Measurements from ENCODE around the gene XNDC1N. TPM values are rescaled to one million over a fixed set of nuclear protein-coding genes. Genes with fewer than 3 reads are reported as not detected.
A peak's percentile ranks its signal among the peaks of the same experiment; 100 is the strongest.

XNDC1N gene
- total and polyA plus RNA-seq, 9 of the 15 experiments (the other 6 are each of a cell fraction or from before 2014, with no cell fraction given): 6.8 to 11.4 (median 9.7) TPM

DNA sequence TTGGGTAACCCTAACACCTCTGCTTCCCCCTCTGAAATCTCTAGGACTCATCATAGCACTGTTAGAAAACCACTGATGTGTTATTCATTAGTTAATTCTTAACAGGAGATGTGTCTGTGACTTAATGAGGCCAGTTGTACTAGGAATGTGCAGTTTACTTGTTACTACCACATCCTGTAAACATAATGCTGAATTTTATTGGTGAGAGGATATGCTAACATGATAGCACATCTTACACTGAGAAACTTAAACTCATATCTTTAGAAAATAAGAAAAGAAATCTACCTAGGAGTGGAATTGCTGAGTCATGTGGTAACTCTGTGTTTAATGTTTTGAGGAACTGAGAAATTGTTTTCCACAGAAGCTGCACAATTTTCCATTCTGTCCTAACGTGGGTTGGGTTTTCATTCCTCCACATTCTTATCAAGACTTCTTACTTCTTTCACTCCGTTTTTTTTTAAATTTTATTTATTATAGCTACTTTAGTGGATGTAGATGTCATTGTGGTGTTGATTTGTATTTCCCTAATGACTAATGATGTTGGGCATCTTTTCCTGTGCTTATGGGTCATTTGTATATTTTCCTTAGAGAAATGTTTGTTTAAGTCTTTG is 34.1 kb upstream of the XNDC1N start (continued):
- TF ChIP-seq, protein P1, sequence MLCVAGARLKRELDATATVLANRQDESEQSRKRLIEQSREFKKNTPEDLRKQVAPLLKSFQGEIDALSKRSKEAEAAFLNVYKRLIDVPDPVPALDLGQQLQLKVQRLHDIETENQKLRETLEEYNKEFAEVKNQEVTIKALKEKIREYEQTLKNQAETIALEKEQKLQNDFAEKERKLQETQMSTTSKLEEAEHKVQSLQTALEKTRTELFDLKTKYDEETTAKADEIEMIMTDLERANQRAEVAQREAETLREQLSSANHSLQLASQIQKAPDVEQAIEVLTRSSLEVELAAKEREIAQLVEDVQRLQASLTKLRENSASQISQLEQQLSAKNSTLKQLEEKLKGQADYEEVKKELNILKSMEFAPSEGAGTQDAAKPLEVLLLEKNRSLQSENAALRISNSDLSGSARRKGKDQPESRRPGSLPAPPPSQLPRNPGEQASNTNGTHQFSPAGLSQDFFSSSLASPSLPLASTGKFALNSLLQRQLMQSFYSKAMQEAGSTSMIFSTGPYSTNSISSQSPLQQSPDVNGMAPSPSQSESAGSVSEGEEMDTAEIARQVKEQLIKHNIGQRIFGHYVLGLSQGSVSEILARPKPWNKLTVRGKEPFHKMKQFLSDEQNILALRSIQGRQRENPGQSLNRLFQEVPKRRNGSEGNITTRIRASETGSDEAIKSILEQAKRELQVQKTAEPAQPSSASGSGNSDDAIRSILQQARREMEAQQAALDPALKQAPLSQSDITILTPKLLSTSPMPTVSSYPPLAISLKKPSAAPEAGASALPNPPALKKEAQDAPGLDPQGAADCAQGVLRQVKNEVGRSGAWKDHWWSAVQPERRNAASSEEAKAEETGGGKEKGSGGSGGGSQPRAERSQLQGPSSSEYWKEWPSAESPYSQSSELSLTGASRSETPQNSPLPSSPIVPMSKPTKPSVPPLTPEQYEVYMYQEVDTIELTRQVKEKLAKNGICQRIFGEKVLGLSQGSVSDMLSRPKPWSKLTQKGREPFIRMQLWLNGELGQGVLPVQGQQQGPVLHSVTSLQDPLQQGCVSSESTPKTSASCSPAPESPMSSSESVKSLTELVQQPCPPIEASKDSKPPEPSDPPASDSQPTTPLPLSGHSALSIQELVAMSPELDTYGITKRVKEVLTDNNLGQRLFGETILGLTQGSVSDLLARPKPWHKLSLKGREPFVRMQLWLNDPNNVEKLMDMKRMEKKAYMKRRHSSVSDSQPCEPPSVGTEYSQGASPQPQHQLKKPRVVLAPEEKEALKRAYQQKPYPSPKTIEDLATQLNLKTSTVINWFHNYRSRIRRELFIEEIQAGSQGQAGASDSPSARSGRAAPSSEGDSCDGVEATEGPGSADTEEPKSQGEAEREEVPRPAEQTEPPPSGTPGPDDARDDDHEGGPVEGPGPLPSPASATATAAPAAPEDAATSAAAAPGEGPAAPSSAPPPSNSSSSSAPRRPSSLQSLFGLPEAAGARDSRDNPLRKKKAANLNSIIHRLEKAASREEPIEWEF (CRISPR knock-in tag; IDR thresholded peaks at IDR 0.05): no peak
- TF ChIP-seq JUND (IDR thresholded peaks at IDR 0.05; ENCODE audit: borderline replicate concordance, low read depth, low read length) (no peak), JUND (tag; IDR thresholded peaks at IDR 0.05; ENCODE audit: borderline replicate concordance, low read depth, low read length) (peak; percentile 57; the same call in 1 of the 3 replicates), CEBPG (CRISPR knock-in tag; IDR thresholded peaks at IDR 0.05) (no peak), CEBPG (tag; conservative IDR thresholded peaks at IDR 0.05 in 1 of 2, IDR thresholded peaks at IDR 0.05 in 1 of 2) (no peak), ARID1B (IDR thresholded peaks at IDR 0.05) (peak; percentile 32; the same call in 1 of the 2 replicates), ZNF146 (CRISPR knock-in tag; IDR thresholded peaks at IDR 0.05; ENCODE audit: unreplicated experiment) (no peak), SMARCE1 (IDR thresholded peaks at IDR 0.05) (peak; percentile 48; the same call in 1 of the 2 replicates), SRSF7 (optimal IDR thresholded peaks at IDR 0.05; ENCODE audit: low read depth, low read length) (no peak), SIN3B (IDR thresholded peaks at IDR 0.05; ENCODE audit: low read depth) (no peak)
